Spinal cord (tissue), 10 donors: ENCODE results near the gene OPHN1. TPM values are rescaled to one million over a fixed set of nuclear protein-coding genes. Genes with fewer than 3 reads are reported as not detected.
A peak's percentile ranks its signal among the peaks of the same experiment; 100 is the strongest.

Experiments
- DNase-seq, 6 donors: peaks; one replicate each; pipeline versions ENCODE4 v3.0.0 to v3.0.0-alpha.2; 2013 to 2015; ENCODE audit warnings: low spot score in 6 of 6, low read depth in 4 of 6
- H3K27ac ChIP-seq: one replicate; pipeline ENCODE4 v1.5.1; 2013; ENCODE audit warnings: low read depth, low read length, control low read depth
- H3K27me3 ChIP-seq: one replicate; pipeline ENCODE4 v1.6.1; 2013; ENCODE audit warnings: low read length; ENCODE audit not compliant: control insufficient read depth, insufficient read depth
- H3K36me3 ChIP-seq: one replicate; pipeline ENCODE4 v1.6.1; 2013; ENCODE audit warnings: low read length; ENCODE audit not compliant: control insufficient read depth, insufficient read depth
- H3K4me1 ChIP-seq: one replicate; pipeline ENCODE4 v1.6.1; 2013; ENCODE audit warnings: low read length; ENCODE audit not compliant: control insufficient read depth, insufficient read depth
- H3K4me3 ChIP-seq: one replicate; pipeline ENCODE4 v1.5.1; 2013; ENCODE audit warnings: low read depth, low read length, control low read depth
- H3K9me3 ChIP-seq: one replicate; pipeline ENCODE4 v1.6.1; 2013; ENCODE audit warnings: low read length; ENCODE audit not compliant: control insufficient read depth, insufficient read depth
- WGBS: methylation state at CpG from one replicate; pipeline ENCODE4 v1.1.5; 2013; ENCODE audit warnings: missing lambda C conversion rate; ENCODE audit not compliant: insufficient coverage; 5-methylcytosine and 5-hydroxymethylcytosine counted together
- long read RNA-seq, 4 donors: transcript quantifications; one replicate each; lab custom pipeline, GENCODE V29; 2026
- polyA plus RNA-seq, 2 donors: library from polyadenylated mRNA; unstranded; fragments of 120-200 nt; gene quantifications; one replicate each; pipeline ENCODE4 v1.2.1, GENCODE V29; 2013; ENCODE audit not compliant: insufficient read length in 2 of 2
- total RNA-seq, 2 donors: library from RNA; depleted of rRNA in 1 of 2; stranded (reverse); fragments of 120-200 nt in 1 of 2; fragments of >200 nt in 1 of 2; gene quantifications; one replicate each; pipeline versions ENCODE4 v1.2.3 to v1.2.4, GENCODE V29; 2013 to 2014
- donor health status: healthy.

Gene OPHN1, protein sequence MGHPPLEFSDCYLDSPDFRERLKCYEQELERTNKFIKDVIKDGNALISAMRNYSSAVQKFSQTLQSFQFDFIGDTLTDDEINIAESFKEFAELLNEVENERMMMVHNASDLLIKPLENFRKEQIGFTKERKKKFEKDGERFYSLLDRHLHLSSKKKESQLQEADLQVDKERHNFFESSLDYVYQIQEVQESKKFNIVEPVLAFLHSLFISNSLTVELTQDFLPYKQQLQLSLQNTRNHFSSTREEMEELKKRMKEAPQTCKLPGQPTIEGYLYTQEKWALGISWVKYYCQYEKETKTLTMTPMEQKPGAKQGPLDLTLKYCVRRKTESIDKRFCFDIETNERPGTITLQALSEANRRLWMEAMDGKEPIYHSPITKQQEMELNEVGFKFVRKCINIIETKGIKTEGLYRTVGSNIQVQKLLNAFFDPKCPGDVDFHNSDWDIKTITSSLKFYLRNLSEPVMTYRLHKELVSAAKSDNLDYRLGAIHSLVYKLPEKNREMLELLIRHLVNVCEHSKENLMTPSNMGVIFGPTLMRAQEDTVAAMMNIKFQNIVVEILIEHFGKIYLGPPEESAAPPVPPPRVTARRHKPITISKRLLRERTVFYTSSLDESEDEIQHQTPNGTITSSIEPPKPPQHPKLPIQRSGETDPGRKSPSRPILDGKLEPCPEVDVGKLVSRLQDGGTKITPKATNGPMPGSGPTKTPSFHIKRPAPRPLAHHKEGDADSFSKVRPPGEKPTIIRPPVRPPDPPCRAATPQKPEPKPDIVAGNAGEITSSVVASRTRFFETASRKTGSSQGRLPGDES
- total RNA-seq (10 to 100 TPM; 22.3 to 52.6 TPM), polyA plus RNA-seq (10 to 100 TPM; 27.6 to 33.0 TPM)
- long read RNA-seq, donor 1, full-length matches to known transcripts: 3 of 8 reads
- long read RNA-seq, donor 1, partial matches to known transcripts: 5 of 8 reads
- long read RNA-seq, donor 1, other reads (novel, unspliced or antisense): 0 of 8 reads
- long read RNA-seq, donor 2, full-length matches to known transcripts: 1 of 1 reads
- long read RNA-seq, donor 2, partial matches to known transcripts: 0 of 1 reads
- long read RNA-seq, donor 2, other reads (novel, unspliced or antisense): 0 of 1 reads
- long read RNA-seq, donor 3: 0 reads
- long read RNA-seq, donor 4: 0 reads

DNA sequence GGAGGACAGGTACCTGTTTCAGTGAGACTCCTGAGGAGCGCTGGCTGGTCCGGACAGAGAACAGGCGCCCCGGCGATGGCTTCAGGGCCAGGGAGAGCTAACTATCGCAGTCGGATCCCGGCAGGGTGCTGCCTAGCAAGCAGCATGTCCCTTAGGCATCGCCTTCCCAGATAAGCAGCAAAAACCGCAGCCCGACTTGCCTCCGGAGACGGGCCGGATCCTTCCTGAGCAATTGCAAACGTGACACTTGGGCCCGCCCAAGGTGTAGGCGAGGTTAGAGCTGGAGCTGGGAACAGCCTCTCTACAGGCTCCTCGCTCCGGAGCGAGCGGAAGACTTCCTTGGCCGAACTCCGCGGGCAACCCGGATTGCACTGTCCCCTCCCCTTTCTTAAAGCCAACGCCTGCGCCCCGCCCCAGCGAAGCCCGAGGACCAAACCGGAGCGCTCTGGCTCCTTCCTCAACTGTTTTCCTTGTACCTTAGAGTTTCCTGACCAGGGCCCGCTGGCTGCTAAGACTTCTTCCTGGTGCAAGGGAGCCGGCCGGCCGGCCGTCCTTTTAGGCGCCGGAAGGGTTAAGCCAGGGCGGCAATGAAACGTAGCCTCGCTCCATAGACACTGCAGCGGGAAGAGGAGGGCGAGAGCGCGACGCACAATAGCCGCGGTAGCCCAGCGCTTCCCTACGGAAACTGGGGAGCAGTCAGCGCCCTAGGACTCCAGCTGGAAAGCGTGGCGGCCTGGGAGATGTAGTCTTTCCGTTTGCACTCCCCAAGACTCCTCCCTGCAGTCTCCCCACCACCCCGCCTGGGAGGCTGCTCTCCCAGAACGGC lies at the start of gene OPHN1:
TSS of gene OPHN1 (minus strand) at position 341 of the 826 bp plus-strand sequence. CDS start 475 bp downstream, outside the sequence.
- no peaks in the 10 kb centered on the region for H3K4me1 ChIP-seq
- no peaks in the 10 kb centered on the region for H3K9me3 ChIP-seq
- no peaks in the 10 kb centered on the region for H3K36me3 ChIP-seq
- peak in 5 of 6 donors; percentile 43 to 90 (median 57) for DNase-seq
- peak within 1 kb of the TSS; percentile 79 for H3K4me3 ChIP-seq
- 22% methylated on average over 57 of the region's 57 CpGs for WGBS
- peak within 1 kb of the TSS; percentile 93 for H3K27ac ChIP-seq
- H3K27me3 ChIP-seq: no peaks in the 10 kb centered on the region

GRCh38 chrX:68480969-68481368 lies 47.7 kb upstream of the OPHN1 start:
- Histone ChIP-seq H3K4me3 (no peak overlapping the region), H3K9me3 (no peaks in the 10 kb centered on the region), H3K27me3 (no peaks in the 10 kb centered on the region), H3K27ac (no peak overlapping the region), H3K36me3 (no peaks in the 10 kb centered on the region), H3K4me1 (no peaks in the 10 kb centered on the region)
- WGBS: no CpG with 5 or more reads among the region's 1 CpG
- DNase-seq: no peak

DNA sequence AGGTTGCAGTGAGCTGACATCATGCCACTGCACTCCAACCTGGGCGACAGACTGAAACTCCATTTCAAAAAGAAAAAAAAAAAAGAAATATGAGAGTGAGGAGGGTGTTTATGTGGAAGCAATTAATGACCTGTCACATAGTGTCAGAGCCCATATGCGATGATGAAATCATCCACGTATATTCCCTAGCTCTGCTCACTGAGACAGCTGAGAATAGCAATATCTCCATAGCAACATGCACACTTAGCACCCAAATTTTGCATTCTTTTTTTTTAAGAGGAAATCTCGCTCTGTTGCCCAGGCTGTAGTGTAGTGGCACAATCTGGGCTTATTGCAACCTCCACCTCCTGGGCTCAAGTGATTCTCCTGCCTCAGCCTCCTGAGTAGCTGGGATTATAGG lies 31.5 kb upstream of the OPHN1 start:
- no peak overlapping the region for H3K27ac ChIP-seq
- no peaks in the 10 kb centered on the region for H3K36me3 ChIP-seq
- WGBS: no CpG with 5 or more reads among the region's 4 CpGs
- no peak for DNase-seq
- H3K4me3 ChIP-seq: no peak overlapping the region
- no peaks in the 10 kb centered on the region for H3K9me3 ChIP-seq
- H3K4me1 ChIP-seq: peaks cover 3% of the 10 kb centered on the region
- no peaks in the 10 kb centered on the region for H3K27me3 ChIP-seq

DNA sequence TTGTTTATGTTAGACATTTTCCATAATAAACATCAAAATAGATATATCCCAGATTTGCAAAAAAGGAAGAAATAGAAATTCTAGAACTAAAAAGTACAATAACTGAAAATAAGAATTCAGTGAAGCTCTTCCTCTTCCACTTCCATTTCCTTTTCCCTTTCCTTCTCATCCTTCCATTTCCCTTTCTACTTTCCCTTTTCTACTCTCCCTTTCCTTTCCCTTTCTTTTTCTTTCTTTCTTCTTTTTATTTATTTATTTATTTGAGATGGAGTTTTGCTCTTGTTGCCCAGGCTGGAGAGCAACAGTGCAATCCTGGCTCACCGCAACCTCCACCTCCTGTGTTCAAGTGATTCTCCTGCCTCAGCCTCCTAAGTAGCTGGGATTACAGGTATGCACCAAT lies 30.6 kb upstream of the OPHN1 start:
- Histone ChIP-seq H3K4me1 (peaks cover 3% of the 10 kb centered on the region), H3K36me3 (no peaks in the 10 kb centered on the region), H3K4me3 (no peak overlapping the region), H3K9me3 (no peaks in the 10 kb centered on the region), H3K27me3 (no peaks in the 10 kb centered on the region), H3K27ac (no peak overlapping the region)
- WGBS: no CpG with 5 or more reads among the region's 1 CpG
- no peak for DNase-seq

GRCh38 chrX:68462653-68463052 lies 29.4 kb upstream of the OPHN1 start:
- Histone ChIP-seq H3K4me3 (no peak overlapping the region), H3K27me3 (no peaks in the 10 kb centered on the region), H3K9me3 (no peaks in the 10 kb centered on the region), H3K27ac (no peak overlapping the region), H3K4me1 (peaks cover 3% of the 10 kb centered on the region), H3K36me3 (no peaks in the 10 kb centered on the region)
- peak in 4 of 6 donors; percentile 22 to 88 (median 47) for DNase-seq
- WGBS: 37% methylated on average over 2 of the region's 8 CpGs

DNA sequence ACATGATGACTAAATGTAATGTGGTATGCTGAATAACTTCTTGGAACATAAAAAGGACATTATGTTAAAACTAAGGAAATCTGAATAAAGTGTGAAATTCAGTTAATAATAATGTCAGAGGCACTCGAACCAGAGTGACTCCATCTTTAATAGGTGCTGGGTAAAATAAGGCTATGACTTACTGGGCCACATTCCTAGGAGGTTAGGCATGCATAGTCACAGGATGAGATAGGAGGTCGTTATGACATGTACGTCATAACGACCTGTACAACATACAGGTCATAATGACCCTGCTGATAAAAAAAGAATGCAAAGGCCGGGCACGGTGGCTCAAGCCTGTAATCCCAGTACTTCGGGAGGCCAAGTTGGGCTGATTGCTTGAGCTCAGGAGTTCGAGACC lies 28.9 kb upstream of the OPHN1 start:
- Histone ChIP-seq H3K36me3 (no peaks in the 10 kb centered on the region), H3K27ac (no peak overlapping the region), H3K4me1 (peaks cover 3% of the 10 kb centered on the region), H3K4me3 (no peak overlapping the region), H3K27me3 (no peaks in the 10 kb centered on the region), H3K9me3 (no peaks in the 10 kb centered on the region)
- DNase-seq: no peak
- 97% methylated on average over 4 of the region's 8 CpGs for WGBS

- Histone ChIP-seq H3K27ac (no peak overlapping the region), H3K27me3 (no peaks in the 10 kb centered on the region), H3K36me3 (no peaks in the 10 kb centered on the region), H3K4me3 (no peak overlapping the region), H3K4me1 (peaks cover 3% of the 10 kb centered on the region), H3K9me3 (no peaks in the 10 kb centered on the region)
- DNase-seq: no peak
Measured at GRCh38 chrX:68461576-68461975, 28.3 kb upstream of the OPHN1 start.

GRCh38 chrX:68461093-68461492 lies 27.8 kb upstream of the OPHN1 start:
- peaks cover 3% of the 10 kb centered on the region for H3K4me1 ChIP-seq
- no peak for DNase-seq
- 49% methylated on average over 5 of the region's 6 CpGs for WGBS

DNA sequence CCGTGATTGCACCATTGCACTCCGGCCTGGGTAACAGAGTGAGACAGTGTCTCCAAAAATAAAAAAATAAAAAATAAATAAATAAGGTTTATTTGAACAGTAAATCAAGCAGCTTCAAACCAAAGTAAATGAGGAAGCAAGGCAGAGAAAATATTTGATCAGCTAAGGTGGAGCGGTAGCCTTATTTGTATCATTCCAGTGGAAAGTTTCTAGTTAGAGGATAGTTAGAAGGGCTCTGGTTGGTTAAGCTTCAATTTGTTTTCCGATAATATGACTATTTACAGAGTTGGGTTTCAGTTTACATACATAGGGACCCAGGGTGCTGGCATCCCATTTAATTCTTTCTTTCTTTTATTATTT lies 21.8 kb upstream of the OPHN1 start:
- no peaks in the 10 kb centered on the region for H3K4me1 ChIP-seq
- WGBS: 100% methylated on average over 1 of the region's 4 CpGs

More at GRCh38 chrX:68461093-68461492, 27.8 kb upstream of the OPHN1 start:
- H3K27ac ChIP-seq: no peak overlapping the region
- H3K9me3 ChIP-seq: no peaks in the 10 kb centered on the region
- H3K36me3 ChIP-seq: no peaks in the 10 kb centered on the region
- no peaks in the 10 kb centered on the region for H3K27me3 ChIP-seq
- H3K4me3 ChIP-seq: no peak overlapping the region

More for the DNA sequence above, 21.8 kb upstream of the OPHN1 start:
- Histone ChIP-seq H3K9me3 (no peaks in the 10 kb centered on the region), H3K27me3 (no peaks in the 10 kb centered on the region), H3K36me3 (no peaks in the 10 kb centered on the region), H3K4me3 (no peak overlapping the region), H3K27ac (no peak overlapping the region)
- DNase-seq: no peak
